ENCODE measurements around the gene FOXK2.
"Not testable (repeated sequence)": the region's sequence is repeated elsewhere in the genome, so short reads cannot be mapped to it uniquely, and the experiment has no call there.

Gene FOXK2

GRCh38 chr17:82495844-82496528 lies 23.5 kb upstream of the FOXK2 start:
- no peak for DNase-seq (ENCODE audit: low spot score)

GRCh38 chr17:82496529-82497434 lies 22.8 kb upstream of the FOXK2 start:
- peak; percentile 87 for DNase-seq (ENCODE audit: low spot score)

DNA sequence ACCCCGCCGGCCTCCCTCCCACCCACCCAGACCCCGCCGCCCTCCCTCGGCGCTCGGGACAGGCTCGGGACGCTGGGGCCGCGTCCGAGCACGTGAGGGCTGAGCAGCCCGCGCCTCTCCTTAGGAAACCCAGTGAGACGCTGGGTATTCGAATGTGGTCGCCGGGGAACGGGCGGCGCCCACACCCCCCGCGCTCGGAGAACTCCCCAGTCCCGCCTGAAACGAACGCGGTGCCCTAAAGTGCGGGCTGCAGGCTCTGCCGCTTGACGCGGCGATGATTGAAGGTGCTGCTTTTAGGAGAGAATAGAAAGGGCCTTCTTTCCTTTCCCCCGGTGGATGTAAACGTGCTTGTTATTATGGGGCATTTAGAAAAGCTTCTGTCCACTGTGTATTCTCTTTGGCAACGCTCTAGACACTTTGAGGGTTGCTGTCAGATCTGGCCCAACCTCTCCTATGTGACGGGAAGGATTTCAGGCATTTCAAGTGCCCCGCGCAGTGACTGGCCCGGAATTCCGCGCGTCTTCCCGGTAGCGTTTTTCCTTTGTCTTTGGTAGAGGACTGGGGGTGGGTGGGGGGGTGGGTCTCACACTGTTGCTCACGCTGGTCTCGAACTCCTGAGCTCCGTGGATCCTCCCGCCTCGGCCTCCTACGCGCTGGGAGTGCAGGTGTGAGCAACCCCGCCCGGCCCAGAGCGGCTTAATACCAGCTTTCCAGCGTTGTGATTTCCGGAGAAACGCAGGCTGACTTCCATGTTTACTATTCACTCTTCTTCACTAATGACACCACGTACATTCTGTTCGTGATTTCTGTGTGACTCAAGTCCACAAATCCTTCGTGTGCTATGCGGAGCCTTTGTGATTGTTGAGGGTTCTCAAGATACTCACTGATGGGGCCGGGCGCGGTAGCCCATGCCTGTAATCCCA lies 21.8 kb upstream of the FOXK2 start:
- DNase-seq (ENCODE audit: low spot score): peak; percentile 26

GRCh38 chr17:82502207-82502606 lies 17.3 kb upstream of the FOXK2 start:
- no peak for DNase-seq (ENCODE audit: low spot score)

DNA sequence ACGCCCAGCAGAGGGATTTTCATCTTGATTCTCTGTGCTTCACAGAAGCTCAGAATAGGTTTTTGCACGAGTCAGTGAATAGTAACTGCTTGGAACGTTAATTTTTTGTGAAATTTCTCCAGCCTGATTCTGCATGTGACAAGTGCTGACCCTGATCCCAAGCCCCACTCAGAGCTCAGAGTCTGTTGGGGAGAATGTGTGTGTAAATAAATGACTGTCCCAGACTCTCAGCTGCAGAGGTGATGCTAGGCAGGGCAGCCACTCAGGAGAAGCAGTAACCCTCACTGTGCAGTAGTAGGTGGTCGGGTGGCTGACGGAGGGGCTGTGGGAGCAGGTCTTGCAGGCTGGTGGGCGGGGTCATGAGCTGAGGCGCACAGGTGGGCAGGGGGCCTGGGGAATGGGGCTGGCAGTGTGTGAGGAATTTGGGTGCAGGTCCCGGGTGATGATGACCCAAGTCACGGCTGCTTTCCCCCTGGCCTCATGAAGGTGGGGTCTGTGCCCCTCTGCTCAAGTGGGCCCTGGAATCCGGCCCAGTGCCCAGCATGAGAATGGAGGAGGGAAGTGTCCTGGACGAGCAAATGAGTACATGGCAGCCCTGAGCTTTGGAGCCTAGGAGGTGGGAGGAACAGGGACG lies 16.3 kb upstream of the FOXK2 start:
- DNase-seq (ENCODE audit: low spot score): no peak

DNA sequence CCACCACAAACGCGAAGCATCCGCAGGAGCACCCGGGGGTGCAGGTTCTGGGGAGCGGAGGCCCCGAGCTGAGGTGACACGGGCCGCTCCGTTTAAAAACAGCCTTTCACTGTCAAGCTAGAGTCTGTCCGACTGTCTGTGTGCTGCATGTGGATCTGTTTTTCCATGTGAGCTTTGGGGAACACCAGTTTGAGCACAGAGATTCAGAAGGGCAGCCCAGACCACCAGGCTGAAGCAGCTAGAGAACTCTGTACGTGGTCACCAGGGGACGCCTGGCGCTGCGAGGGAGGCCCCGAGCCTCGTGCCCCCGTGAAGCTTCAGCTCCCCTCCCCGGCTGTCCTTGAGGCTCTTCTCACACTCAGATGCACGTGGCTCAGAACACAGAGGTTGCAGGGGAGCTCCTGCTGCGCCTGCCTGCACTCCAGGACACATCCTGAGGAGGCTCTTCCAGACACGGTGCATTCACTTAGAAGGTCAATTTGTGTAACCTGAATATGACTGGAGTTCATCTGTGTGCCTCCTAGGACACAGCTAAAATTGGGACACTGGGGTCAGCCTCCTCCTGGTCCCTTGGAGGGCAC lies 15.7 kb upstream of the FOXK2 start:
- no peak for DNase-seq (ENCODE audit: low spot score)

DNA sequence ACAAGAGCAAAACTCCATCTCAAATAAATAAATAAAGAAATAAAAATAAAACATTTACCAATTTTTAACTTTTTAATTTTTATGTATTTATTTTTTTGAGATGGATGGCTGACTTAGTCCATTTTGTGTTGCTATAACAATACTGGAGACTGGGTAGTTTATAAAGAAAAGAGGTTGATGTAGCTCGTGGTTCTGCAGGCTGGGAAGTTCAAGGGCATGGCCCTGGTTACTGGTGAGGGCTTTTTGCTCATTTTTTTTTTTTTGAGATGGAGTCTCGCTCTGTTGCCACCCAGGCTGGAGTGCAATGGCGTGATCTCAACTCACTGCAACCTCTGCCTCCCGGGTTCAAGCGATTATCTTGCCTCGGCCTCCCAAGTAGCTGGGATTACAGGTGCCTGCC lies 14.2 kb upstream of the FOXK2 start:
- DNase-seq (ENCODE audit: low spot score): no peak

- DNase-seq (ENCODE audit: low spot score): peak; percentile 23
Measured at GRCh38 chr17:82506402-82506801, 13.1 kb upstream of the FOXK2 start.

DNA sequence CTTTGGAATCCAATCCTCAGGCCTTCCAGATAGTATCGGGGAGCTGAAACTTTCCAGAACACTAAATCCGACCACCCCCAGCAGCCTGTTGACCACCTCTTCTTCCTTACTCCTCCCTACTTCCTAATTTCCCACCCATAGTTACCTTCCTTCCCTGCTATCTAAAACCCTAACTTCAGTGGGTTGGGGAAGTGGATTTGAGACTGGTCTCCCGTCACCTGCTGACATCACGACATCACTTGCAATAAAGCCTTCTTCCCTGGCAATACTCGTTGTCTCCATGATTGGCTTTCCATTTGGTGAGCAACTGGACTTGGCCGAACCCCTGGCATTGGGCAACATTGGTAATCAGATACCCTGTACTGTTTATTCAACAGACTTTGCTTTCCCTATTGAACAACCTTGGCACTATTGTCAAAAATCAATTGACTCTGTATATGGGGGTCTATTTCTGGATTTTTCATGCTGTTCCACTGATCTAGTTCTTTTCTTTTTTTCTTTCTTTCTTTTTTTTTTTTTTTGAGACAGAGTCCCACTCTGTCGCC lies 11.8 kb upstream of the FOXK2 start:
- DNase-seq (ENCODE audit: low spot score): no peak

- not testable (repeated sequence) for DNase-seq (ENCODE audit: low spot score)
Measured at GRCh38 chr17:82511642-82512041, 7.9 kb upstream of the FOXK2 start.

- DNase-seq (ENCODE audit: low spot score): not testable (repeated sequence)
Measured at GRCh38 chr17:82513864-82514263, 5.7 kb upstream of the FOXK2 start.

GRCh38 chr17:82517230-82517865 lies 2.2 kb upstream of the FOXK2 start:
- DNase-seq (ENCODE audit: low spot score): no peak

DNA sequence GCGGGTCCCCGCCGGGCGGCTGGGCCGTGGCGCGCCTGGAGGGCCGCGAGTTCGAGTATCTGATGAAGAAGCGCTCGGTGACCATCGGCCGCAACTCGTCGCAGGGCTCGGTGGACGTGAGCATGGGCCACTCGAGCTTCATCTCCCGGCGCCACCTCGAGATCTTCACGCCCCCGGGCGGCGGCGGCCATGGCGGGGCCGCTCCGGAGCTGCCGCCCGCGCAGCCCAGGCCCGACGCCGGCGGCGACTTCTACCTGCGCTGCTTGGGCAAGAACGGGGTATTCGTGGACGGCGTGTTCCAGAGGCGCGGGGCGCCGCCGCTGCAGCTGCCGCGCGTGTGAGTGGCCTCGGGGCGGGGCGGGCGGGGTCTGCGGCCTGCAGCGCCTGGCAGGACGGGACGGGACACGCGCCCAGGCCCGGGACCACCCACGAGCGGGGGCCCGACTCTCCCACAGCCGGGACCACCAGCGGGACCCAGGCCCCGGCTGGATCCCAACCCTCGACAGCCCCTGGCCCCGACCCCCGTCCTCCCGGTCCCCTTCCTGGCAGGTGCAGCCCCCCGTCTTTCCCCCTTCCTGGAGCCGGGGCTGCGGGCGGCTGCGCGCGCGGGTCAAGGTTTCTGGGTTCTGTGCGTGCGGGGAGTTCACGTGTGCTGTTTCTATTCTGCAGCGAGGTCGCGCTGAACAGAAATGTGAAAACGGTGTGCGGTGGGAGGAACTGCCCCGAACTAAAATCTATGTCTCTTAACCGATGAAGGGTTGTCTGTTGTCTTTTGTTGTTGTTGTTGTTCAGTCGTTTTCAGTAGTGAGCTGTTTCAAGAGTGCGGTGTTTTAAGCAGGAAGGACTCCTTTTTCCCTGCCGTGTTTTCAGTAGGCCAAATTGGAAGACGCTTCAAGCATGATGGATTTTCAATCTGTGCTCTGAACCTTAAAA lies 705 bp downstream of the FOXK2 start:
- no peak for DNase-seq (ENCODE audit: low spot score)

- no peak for DNase-seq (ENCODE audit: low spot score)
Measured at GRCh38 chr17:82524540-82524939, 5.0 kb downstream of the FOXK2 start.

- no peak for DNase-seq (ENCODE audit: low spot score)
Measured at GRCh38 chr17:82525712-82526111, 6.2 kb downstream of the FOXK2 start.

GRCh38 chr17:82527898-82528297 lies 8.4 kb downstream of the FOXK2 start:
- no peak for DNase-seq (ENCODE audit: low spot score)

GRCh38 chr17:82528484-82529265 lies 9.1 kb downstream of the FOXK2 start:
- DNase-seq (ENCODE audit: low spot score): no peak

- no peak for DNase-seq (ENCODE audit: low spot score)
Measured at GRCh38 chr17:82529914-82530300, 10.4 kb downstream of the FOXK2 start.

- no peak for DNase-seq (ENCODE audit: low spot score)
Measured at GRCh38 chr17:82531431-82531881, 11.9 kb downstream of the FOXK2 start.
